ENCODE results near the gene USP50.
"Not testable (repeated sequence)": the region's sequence is repeated elsewhere in the genome, so short reads cannot be mapped to it uniquely, and the experiment has no call there.

USP50 gene

DNA sequence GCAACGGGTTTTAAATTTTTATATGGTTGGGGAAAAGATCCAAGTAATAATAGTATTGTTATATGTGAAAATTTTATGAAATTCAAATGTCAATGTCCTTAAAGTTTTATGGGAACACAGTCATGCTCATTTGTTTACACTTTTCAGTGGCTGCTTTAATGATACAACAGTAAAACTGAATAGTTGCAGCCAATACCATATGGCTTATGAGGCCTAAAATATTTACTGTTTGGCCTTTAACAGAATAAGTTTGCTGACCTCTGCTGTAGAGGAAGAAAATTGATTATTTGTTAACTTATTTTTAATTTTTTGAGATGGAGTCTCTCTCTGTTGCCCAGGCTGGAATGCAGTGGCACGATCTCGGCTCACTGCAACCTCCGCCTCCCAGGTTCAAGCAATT is 44.7 kb downstream of the USP50 start:
- DNase-seq = no peak

DNA sequence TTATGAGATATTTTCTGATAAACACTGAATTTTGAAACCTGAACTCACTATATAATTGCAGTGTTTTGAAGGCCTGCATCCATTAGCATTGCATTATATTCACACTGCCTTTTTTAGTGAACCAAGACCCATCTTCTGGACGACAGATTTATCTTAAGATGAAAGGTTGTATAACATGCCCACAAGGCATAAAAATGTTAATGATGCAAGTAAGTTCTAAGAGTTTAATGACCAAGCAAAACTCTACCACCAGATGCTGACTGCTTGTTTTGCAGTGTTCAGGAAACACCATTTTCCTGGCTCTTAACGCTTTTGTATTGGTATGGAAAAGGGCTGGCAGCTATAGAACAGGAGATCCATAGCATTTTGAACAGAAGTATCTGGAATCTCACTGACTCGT is 46.1 kb downstream of the USP50 start:
- no peak for DNase-seq

DNA sequence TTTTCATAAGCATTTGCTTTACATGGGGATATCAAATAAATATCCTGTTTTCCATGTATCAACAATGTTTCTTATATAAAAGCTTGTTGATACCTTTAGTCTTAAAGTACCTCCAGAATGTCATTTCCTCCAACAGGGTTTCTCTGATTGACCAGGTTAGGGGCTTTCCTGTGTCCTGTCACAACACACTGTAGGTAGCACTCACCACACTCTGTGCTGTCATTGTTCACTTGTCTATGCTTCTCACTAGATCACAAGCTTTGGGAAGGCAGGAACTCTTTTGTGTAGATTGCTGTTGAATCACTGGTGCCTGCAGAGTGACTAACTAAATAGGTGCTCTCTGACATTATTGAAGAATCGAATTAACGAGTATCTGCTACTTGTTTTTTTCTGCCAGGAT is 49.8 kb downstream of the USP50 start:
- no peak for DNase-seq

DNA sequence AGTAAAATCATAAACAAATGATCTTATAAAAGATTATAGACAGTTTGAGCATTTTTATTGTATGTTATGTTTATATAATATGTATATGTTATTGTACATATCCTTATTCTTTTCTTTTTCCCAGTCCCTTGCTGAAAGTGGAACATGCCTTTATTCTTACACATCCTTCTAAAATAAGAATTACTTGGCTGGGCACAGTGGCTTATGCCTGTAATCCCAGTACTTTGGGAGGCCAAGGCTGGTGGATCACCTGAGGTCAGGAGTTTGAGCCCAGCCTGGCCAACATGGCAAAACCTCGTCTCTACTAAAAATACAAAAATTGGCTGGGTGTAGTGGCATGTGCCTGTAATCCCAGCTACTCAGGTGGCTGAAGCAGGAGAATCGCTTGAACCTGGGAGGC is 51.9 kb downstream of the USP50 start:
- DNase-seq = not testable (repeated sequence)

DNA sequence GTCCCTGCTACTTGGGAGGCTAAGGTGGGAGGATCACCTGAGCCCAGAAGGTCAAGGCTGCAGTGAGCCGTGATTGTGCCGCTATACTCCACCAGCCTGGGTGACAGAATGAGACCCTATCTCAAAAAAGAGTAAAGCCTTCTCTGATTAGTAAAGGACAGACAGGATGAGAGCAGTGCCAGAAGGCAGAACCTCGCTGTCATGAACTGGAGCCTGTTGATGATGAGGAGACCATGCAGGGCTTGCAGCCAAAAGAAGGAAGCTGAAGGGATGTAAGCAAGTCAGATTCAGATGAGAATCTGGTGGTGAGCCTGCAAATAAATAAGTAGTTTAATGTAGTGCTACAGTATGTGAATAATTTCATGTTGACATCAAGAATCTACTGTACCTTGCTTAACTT is 52.8 kb downstream of the USP50 start:
- no peak for DNase-seq

DNA sequence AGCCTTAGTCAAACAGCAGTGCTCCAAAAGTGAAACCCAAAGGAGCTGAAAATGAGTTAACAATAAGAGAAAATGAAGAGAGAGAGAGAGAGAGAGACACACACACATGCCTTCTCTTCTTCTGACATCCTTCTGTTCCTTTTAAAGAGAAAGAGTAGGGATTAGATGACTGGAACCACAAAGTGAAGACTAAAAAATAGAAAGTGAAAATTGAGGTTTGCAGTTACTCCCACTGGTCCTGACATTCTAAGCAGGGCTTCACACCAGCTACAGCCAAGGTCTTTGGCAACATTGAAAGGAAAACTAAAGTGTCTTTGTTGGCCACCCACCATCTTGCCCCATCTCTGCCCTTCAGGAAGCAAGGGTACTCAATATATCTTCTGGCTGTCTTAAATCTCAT is 59.2 kb downstream of the USP50 start:
- no peak for DNase-seq

DNA sequence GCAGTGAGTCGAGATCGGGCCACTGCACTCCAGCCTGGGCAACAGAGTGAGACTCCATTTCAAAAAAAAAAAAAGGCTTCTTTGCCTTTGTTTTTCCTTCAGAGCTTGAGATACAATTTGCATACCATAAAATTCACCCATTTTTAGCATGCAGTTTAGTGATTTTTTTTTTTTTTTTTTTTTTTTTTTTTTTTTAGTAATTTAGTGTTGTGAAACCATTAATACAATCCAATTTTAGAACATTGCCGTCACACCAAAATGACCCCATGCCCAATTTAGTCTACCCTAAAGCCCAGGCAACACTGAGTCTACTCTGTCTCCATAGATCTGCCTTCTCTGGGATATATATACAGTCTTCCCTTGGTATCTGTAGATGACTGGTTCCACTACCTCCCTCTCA is 61.1 kb downstream of the USP50 start:
- DNase-seq = no peak

DNA sequence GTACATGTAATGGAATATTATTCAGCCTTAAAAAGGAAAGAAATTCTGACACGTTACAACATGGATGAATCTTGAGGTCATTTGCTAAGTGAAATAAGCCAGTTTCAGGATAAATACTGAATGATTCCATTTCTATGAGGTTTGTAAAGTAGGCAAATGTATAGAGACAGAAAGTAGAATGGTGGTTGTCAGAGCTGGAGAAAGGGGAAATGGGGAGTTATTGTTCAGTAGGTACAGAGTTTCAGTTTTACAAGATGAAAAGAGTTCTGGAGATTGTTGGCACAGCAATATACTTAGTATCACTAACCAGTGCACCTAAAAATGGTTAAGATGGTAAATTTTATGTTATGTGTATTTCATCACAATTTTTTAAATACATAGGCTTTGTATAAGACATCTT is 61.7 kb downstream of the USP50 start:
- DNase-seq = no peak

DNA sequence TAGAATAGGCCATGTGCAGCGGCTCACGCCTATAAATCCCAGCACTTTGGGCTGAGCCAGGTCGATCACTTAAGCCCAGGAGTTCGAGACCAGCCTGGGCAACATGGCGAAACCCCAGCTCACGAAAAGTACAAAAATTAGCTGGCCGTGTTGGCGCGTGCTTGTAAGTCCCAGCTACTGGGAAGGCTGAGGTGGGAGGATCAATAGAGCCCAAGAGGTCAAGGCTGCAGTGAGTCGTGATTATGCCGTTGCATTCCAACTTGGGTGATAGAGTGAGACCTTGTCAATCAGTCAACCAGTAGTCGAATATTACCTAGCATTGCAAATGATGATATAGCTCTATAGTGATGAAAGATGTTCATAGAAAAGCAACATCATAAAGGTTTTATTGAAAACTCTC is 70.3 kb downstream of the USP50 start:
- DNase-seq = no peak

DNA sequence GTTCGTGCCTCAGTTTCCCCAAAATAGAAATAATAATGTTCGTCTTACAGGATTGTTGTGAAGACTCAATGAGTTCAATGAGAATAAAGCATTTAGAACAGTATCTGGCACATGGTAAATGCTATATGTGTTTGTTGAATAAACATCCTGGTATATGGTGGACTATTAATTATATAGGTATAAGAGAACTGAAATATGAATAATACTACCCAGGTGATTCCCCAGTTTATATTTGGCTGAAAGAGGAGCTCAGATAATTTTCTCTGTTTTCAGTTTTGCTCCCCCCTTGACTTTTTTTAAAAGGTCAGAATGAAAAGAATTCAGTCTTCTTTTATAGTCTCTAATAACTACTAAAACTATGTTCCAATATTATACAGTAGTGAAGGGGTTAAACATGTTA is 75.4 kb downstream of the USP50 start:
- DNase-seq = no peak

DNA sequence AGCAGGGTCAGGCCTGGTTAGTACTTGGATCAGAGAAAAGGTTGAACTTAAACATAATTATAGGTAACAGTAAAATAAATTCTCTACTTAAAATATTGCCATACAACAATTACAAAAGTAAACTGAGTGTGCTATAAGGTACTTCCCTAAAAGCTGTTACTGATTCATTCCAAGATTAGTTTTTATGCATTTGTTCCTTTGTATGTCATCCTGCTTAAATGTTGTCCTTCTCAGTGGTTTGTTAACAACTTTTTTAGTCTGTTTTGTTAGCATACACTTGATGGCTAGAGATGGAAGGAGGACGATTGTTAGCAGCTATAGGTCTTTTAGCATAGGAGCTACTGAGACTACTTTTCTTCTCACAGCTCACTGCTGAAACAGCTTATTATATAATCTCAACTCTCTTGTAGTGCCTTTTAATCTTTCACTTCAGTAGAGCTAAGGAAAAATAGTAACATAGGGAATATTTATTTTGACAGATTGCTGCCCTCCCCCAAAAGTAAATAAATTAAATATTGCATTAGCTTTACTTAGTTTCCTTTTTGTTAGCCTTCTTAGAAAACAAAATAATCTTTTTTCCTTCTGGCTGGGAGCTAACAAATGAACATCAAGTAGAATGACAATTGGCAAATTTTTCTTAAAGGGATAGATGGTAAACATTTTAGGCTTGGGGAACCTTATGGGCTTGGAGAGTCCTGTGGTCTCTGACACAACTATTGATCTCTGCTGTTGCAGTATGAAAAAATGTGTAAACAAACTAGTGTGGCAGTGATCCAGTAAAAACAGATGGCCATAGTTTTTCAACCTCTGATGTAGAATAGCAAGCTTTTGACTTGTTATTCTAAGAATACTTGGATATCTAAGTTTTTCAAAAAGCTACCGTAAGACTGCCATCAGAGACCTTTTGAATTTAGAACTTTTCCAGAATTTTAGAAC is 82.8 kb downstream of the USP50 start:
- DNase-seq = no peak

DNA sequence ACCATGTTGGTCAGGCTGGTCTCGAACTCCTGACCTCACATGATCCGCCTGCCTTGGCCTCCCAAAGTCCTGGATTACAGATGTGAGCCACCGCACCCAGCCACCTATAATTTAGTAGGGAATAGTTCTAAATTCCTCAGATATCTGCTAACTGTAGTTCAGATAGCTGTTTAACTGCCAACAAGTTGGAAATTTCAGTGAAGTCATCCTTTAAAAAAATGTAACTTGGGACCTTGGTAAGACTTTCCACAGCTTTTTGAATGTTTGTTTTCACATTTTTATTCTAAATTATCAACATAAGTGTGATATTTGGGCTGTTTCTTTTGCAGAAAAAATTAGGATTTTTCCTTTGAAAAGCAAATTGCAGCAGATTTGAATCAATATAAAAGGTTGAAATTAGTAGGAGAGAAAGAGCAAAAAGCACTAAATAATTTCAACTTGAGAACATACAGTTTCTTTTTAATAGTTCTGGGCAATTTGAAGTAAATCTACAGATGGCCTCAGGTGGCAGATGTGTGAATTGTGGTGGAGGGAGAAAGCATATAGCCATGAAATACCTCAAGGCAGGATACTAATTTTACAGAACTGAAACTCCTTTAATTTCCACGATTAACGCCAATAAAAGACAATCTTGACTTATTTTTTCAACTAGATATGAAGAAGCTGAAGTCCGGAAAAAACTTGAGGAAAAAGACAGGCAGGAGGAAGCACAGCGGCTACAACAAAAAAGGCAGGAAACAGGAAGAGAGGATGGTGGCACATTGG is 87.9 kb downstream of the USP50 start:
- no peak for DNase-seq

DNA sequence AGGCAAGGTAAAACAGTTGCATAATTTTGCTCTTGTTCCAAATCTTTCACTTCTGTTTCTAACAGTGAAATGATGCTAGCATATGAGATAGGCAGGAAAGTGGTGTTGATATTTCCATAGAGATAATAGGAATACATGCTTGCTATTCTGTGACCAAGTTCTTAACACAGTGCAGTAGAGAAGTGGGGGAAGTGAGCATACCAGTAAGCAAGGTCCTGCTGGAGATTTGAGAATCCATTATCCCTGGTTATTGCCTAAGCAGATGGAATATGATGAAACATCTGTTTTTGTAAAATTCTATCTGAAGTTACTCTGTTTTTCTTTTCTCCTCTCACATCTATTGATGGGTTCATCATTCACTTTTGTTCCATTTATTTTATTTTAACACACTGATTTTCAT is 93.5 kb downstream of the USP50 start:
- DNase-seq = no peak

Measured in NCI-H510A treated with DMSO at 0.1 percent for 48 hours (cell line).